ENCODE measurements around the gene ATP6V0E1.

ATP6V0E1 gene

GRCh38 chr5:172941067-172941516, 42.5 kb upstream of the ATP6V0E1 start:
- TF ChIP-seq ZFX (IDR thresholded peaks at IDR 0.05; ENCODE audit: borderline replicate concordance) (no peak), CTCF (IDR thresholded peaks at IDR 0.05) (no peak)
- no peak overlapping the region for H3K27ac ChIP-seq

GRCh38 chr5:172942556-172942955, 41.0 kb upstream of the ATP6V0E1 start:
- no peak for TF ChIP-seq CTCF (IDR thresholded peaks at IDR 0.05)
- no peak for TF ChIP-seq ZFX (IDR thresholded peaks at IDR 0.05; ENCODE audit: borderline replicate concordance)
- H3K27ac ChIP-seq = no peak overlapping the region

GRCh38 chr5:172943283-172943841, 40.2 kb upstream of the ATP6V0E1 start:
- no peak for TF ChIP-seq CTCF (IDR thresholded peaks at IDR 0.05)
- TF ChIP-seq ZFX (IDR thresholded peaks at IDR 0.05; ENCODE audit: borderline replicate concordance) = no peak
- no peak overlapping the region for H3K27ac ChIP-seq

GRCh38 chr5:172943906-172944305, 39.7 kb upstream of the ATP6V0E1 start:
- H3K27ac ChIP-seq = no peak overlapping the region

GRCh38 chr5:172944741-172945140, 38.8 kb upstream of the ATP6V0E1 start:
- TF ChIP-seq CTCF (IDR thresholded peaks at IDR 0.05) = no peak
- no peak for TF ChIP-seq ZFX (IDR thresholded peaks at IDR 0.05; ENCODE audit: borderline replicate concordance)
- no peak overlapping the region for H3K27ac ChIP-seq

More at GRCh38 chr5:172943906-172944305, 39.7 kb upstream of the ATP6V0E1 start:
- no peak for TF ChIP-seq ZFX (IDR thresholded peaks at IDR 0.05; ENCODE audit: borderline replicate concordance)
- TF ChIP-seq CTCF (IDR thresholded peaks at IDR 0.05) = no peak

GRCh38 chr5:172945151-172945550, 38.4 kb upstream of the ATP6V0E1 start:
- TF ChIP-seq ZFX (IDR thresholded peaks at IDR 0.05; ENCODE audit: borderline replicate concordance) (no peak), CTCF (IDR thresholded peaks at IDR 0.05) (no peak)
- no peak overlapping the region for H3K27ac ChIP-seq

GRCh38 chr5:172946146-172946545, 37.4 kb upstream of the ATP6V0E1 start:
- H3K27ac ChIP-seq = no peak overlapping the region
- TF ChIP-seq ZFX (IDR thresholded peaks at IDR 0.05; ENCODE audit: borderline replicate concordance) (no peak), CTCF (IDR thresholded peaks at IDR 0.05) (no peak)
